IMR-90 (cell line): ENCODE measurements around the gene RPS6KL1. TPM values are rescaled to one million over a fixed set of nuclear protein-coding genes. Genes with fewer than 3 reads are reported as not detected.

Experiments
- ATAC-seq: fragments of 200-7000 bp; cut with Tn5 transposase; 2 replicates; pipeline ENCODE4 v1.9.1; 2020; ENCODE audit warnings: low read depth, mild to moderate bottlenecking, moderate library complexity
- BruUV-seq: library from RNA; stranded (reverse); fragments of 400-500 nt; replicated peaks from 2 replicates; lab custom pipeline; 2021; lab: Mats Ljungman, UMichigan
- CTCF ChIA-PET: fragments of 300-600 bp; formaldehyde crosslinking; extraction: SDS; loops from one replicate; lab custom pipeline; 2021; ENCODE audit warnings: antibody characterized with exemption; lab: Yijun Ruan, JAX
- POLR2A ChIA-PET: fragments of 300-600 bp; sonication (Branson Sonifier 250); formaldehyde crosslinking; loops from one replicate; lab custom pipeline; 2022; ENCODE audit warnings: antibody characterized with exemption; ENCODE audit not compliant: unreplicated experiment; lab: Charles Lee
- DNase-seq: peaks from one replicate; pipeline ENCODE4 v3.0.0; 2013
- H2AFZ ChIP-seq: replicated peaks from 2 replicates; pipeline ENCODE3; 2013; ENCODE audit warnings: low read length, mild to moderate bottlenecking; ENCODE audit not compliant: poor library complexity
- H2AK5ac ChIP-seq: 2 replicates; pipeline ENCODE4 v1.6.1; 2013; ENCODE audit warnings: low read depth, low read length, inconsistent platforms
- H2AK9ac ChIP-seq: replicated peaks from 2 replicates; pipeline ENCODE3; 2013; ENCODE audit warnings: mild to moderate bottlenecking, low read depth, low read length, moderate library complexity; ENCODE audit not compliant: poor library complexity
- H2BK120ac ChIP-seq: 2 replicates; pipeline ENCODE4 v1.6.1; 2013; ENCODE audit warnings: low read depth, low read length, inconsistent platforms
- H2BK15ac ChIP-seq: 3 replicates; pipeline ENCODE4 v1.6.1; 2013; ENCODE audit warnings: low read depth, low read length, inconsistent platforms
- H2BK20ac ChIP-seq: 2 replicates; pipeline ENCODE4 v1.6.1; 2013; ENCODE audit warnings: low read depth, mild to moderate bottlenecking, inconsistent platforms, low read length, moderate library complexity
- H2BK5ac ChIP-seq: 2 replicates; pipeline ENCODE4 v1.6.1; 2013; ENCODE audit warnings: mild to moderate bottlenecking, low read depth, low read length, inconsistent platforms; ENCODE audit not compliant: poor library complexity, severe bottlenecking
- H3K14ac ChIP-seq: replicated peaks from 2 replicates; pipeline ENCODE4 v1.6.1; 2013; ENCODE audit warnings: low read depth, low read length, inconsistent platforms
- H3K18ac ChIP-seq: 2 replicates; pipeline ENCODE4 v1.6.1; 2013; ENCODE audit warnings: low read depth, low read length, control low read depth
- H3K23ac ChIP-seq: 2 replicates; pipeline ENCODE4 v1.6.1; 2013; ENCODE audit warnings: low read depth, low read length, inconsistent platforms
- H3K27ac ChIP-seq: 2 replicates; pipeline ENCODE4 v1.5.1; 2013; ENCODE audit warnings: mild to moderate bottlenecking, control low read depth, low read length; ENCODE audit not compliant: insufficient read depth
- H3K27me3 ChIP-seq: 2 replicates; pipeline ENCODE4 v1.6.1; 2013; ENCODE audit warnings: low read length; ENCODE audit not compliant: control insufficient read depth, insufficient read depth
- H3K36me3 ChIP-seq: 2 replicates; pipeline ENCODE4 v1.6.1; 2013; ENCODE audit warnings: low read length, mixed read lengths; ENCODE audit not compliant: control insufficient read depth, insufficient read depth
- H3K4ac ChIP-seq: 2 replicates; pipeline ENCODE4 v1.6.1; 2013; ENCODE audit warnings: low read depth, low read length, inconsistent platforms
- H3K4me1 ChIP-seq: 2 replicates; pipeline ENCODE4 v1.6.1; 2013; ENCODE audit warnings: low read length, mixed read lengths; ENCODE audit not compliant: control insufficient read depth, insufficient read depth
- H3K4me2 ChIP-seq: 2 replicates; pipeline ENCODE4 v1.6.1; 2013; ENCODE audit warnings: low read depth, mild to moderate bottlenecking, control low read depth, low read length, moderate library complexity
- H3K4me3 ChIP-seq: 2 replicates; pipeline ENCODE4 v1.5.1; 2013; ENCODE audit warnings: low read depth, mild to moderate bottlenecking, control low read depth, low read length, moderate library complexity; ENCODE audit not compliant: insufficient read depth
- H3K56ac ChIP-seq: 2 replicates; pipeline ENCODE4 v1.6.1; 2013; ENCODE audit warnings: low read length, inconsistent platforms; ENCODE audit not compliant: insufficient read depth; ENCODE audit errors: extremely low read depth
- H3K79me1 ChIP-seq, 2 experiments: 2 replicates each; pipeline ENCODE4 v1.6.1; 2013; ENCODE audit warnings: low read length in 2 of 2, inconsistent platforms in 1 of 2, low read depth in 1 of 2
- H3K9ac ChIP-seq: 2 replicates; pipeline ENCODE4 v1.6.1; 2013; ENCODE audit warnings: low read depth, low read length, control low read depth
- H3K9me1 ChIP-seq: 2 replicates; pipeline ENCODE4 v1.6.1; 2013; ENCODE audit warnings: low read length, inconsistent platforms; ENCODE audit not compliant: insufficient read depth
- H3K9me3 ChIP-seq: 2 replicates; pipeline ENCODE4 v1.6.1; 2013; ENCODE audit warnings: low read length; ENCODE audit not compliant: control insufficient read depth, insufficient read depth
- H4K20me1 ChIP-seq: 2 replicates; pipeline ENCODE4 v1.6.1; 2013; ENCODE audit warnings: low read length, inconsistent platforms; ENCODE audit not compliant: insufficient read depth
- H4K5ac ChIP-seq: 2 replicates; pipeline ENCODE4 v1.6.1; 2013; ENCODE audit warnings: mild to moderate bottlenecking, low read depth, low read length, control low read depth
- H4K8ac ChIP-seq, 2 experiments: 2 replicates each; pipeline ENCODE4 v1.6.1; 2013; ENCODE audit warnings: low read depth in 2 of 2, low read length in 2 of 2, control low read depth in 1 of 2, inconsistent platforms in 1 of 2
- H4K91ac ChIP-seq: 2 replicates; pipeline ENCODE4 v1.6.1; 2013; ENCODE audit warnings: low read depth, low read length, inconsistent platforms; ENCODE audit not compliant: insufficient read depth
- BHLHE40 ChIP-seq: fragments of 150-350 bp; IDR thresholded peaks from 2 replicates; pipeline ENCODE4 v1.6.1; 2016; ENCODE audit warnings: mild to moderate bottlenecking, low read depth, low read length
- CEBPB ChIP-seq: IDR thresholded peaks from 2 replicates; pipeline ENCODE4 v1.6.1; 2012; ENCODE audit warnings: low read depth, low read length, improper control_type of control experiment
- MAFK ChIP-seq: IDR thresholded peaks from 2 replicates; pipeline ENCODE4 v1.6.1; 2012; ENCODE audit warnings: low read depth, low read length, improper control_type of control experiment
- MXI1 ChIP-seq: IDR thresholded peaks from 2 replicates; pipeline ENCODE4 v1.6.1; 2012; ENCODE audit warnings: low read depth, mild to moderate bottlenecking, low read length, moderate library complexity, borderline replicate concordance
- NFE2L2 ChIP-seq: fragments of 150-350 bp; IDR thresholded peaks from 2 replicates; pipeline ENCODE4 v1.6.1; 2016; ENCODE audit warnings: low read depth, mild to moderate bottlenecking, low read length
- RAD21 ChIP-seq: IDR thresholded peaks from 2 replicates; pipeline ENCODE4 v1.6.1; 2012; ENCODE audit warnings: low read length, improper control_type of control experiment
- RCOR1 ChIP-seq: IDR thresholded peaks from 2 replicates; pipeline ENCODE4 v1.6.1; 2012; ENCODE audit warnings: mild to moderate bottlenecking, low read length, improper control_type of control experiment; ENCODE audit not compliant: insufficient replicate concordance
- SMC3 ChIP-seq: fragments of 150-350 bp; IDR thresholded peaks from 2 replicates; pipeline ENCODE4 v1.6.1; 2016; ENCODE audit warnings: low read depth, mild to moderate bottlenecking, antibody characterized with exemption, low read length, moderate library complexity
- WGBS, 2 experiments: methylation state at CpG; one replicate each; pipeline versions ENCODE4 v1.1.5 to v1.1.7; 2013; ENCODE audit warnings: missing lambda C conversion rate in 2 of 2; ENCODE audit not compliant: insufficient read length in 1 of 2; ENCODE audit errors: extremely low coverage in 2 of 2; 5-methylcytosine and 5-hydroxymethylcytosine counted together
- dilution Hi-C: fragments of 300-500 bp; cut with HindIII; formaldehyde crosslinking; loops from one replicate; pipeline ENCODE4 v1.14.3; 2018; ENCODE audit warnings: low sequenced_read_pairs; ENCODE audit not compliant: unreplicated experiment
- in situ Hi-C: fragments of 300-500 bp; cut with MboI; formaldehyde crosslinking; loops from 3 replicates; pipeline ENCODE4 v1.14.3; 2019; ENCODE audit warnings: low sequenced_read_pairs, inconsistent platforms, mixed read lengths
- intact Hi-C: fragments of 100-400 bp; cut with micrococcal nuclease; formaldehyde crosslinking; loops from 2 replicates; pipeline ENCODE4 v1.10.0; 2022
- polyA plus RNA-seq, 3 experiments: library from polyadenylated mRNA; depleted of rRNA; stranded (reverse); fragments of >200 nt; gene quantifications; 2 replicates each; pipeline ENCODE4 v1.2.3, GENCODE V29; 2012; ENCODE audit warnings: low replicate concordance in 1 of 3
- total RNA-seq: library from RNA; depleted of rRNA; stranded (reverse); fragments of >200 nt; gene quantifications from 2 replicates; pipeline ENCODE4 v1.2.3, GENCODE V29; 2012
- TF ChIP-seq, protein P1 (sequence below): conservative IDR thresholded peaks from 2 replicates; pipeline ENCODE4 v1.5.1; 2012; ENCODE audit warnings: mild to moderate bottlenecking, low read depth, low read length, improper control_type of control experiment
- TF ChIP-seq, protein P2 (sequence below): fragments of 150-350 bp; IDR thresholded peaks from 2 replicates; pipeline ENCODE4 v1.6.1; 2017; ENCODE audit warnings: mild to moderate bottlenecking, antibody characterized with exemption, low read length, low read depth

Gene RPS6KL1
- total and polyA plus RNA-seq, 2 of the 4 experiments (the other 2 are of a cell fraction): 0.72 to 1.7 TPM

DNA sequence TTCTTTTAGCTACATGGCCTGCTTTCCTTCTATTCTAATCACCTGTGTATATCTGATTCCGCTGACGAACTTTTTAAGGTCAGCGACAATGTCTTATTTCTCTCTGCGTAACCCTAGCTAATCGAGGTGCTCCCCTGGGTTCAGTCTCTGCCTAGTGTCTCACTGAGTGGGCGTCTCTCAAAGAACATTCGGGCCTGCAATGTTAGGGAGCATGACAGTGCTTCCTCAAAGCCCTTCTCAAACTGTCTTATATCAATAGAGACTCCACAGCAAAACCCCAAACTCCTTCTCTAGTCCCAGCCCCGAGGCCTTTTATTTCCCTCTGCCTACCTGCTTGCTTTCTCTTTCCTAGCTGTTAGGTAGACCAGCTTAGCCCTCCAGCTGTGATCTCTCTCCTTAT, 13.7 kb upstream of the RPS6KL1 start:
- Histone ChIP-seq H3K36me3 (no peaks in the 10 kb centered on the region), H4K20me1 (no peaks in the 10 kb centered on the region), H3K9me1 (peaks cover 23% of the 10 kb centered on the region), H3K9ac (no peak overlapping the region), H3K79me1 (no peaks in the 10 kb centered on the region), H2AFZ (no peak overlapping the region), H2BK120ac (no peak overlapping the region), H2BK15ac (no peak overlapping the region), H3K27me3 (no peaks in the 10 kb centered on the region), H3K18ac (no peak overlapping the region), H2BK20ac (no peak overlapping the region), H4K8ac (no peak overlapping the region), H3K27ac (no peak overlapping the region), H3K4me2 (no peak overlapping the region), H3K4me1 (peaks cover 30% of the 10 kb centered on the region), H2AK5ac (no peak overlapping the region), H3K14ac (no peak overlapping the region), H4K91ac (no peak overlapping the region), H3K4ac (no peak overlapping the region), H3K23ac (no peak overlapping the region), H2AK9ac (no peak overlapping the region), H3K9me3 (no peaks in the 10 kb centered on the region), H3K56ac (no peak overlapping the region), H4K5ac (no peak overlapping the region), H3K4me3 (no peak overlapping the region), H2BK5ac (no peak overlapping the region)
- DNase-seq (no peak), ATAC-seq (no peak)
- BruUV-seq: no TSS peak
- in situ Hi-C loops: no loop called here
- intact Hi-C loops: no loop called here
- CTCF ChIA-PET: no interaction called here
- dilution Hi-C loops: no loop called here
- TF ChIP-seq RCOR1 (no peak), CEBPB (no peak), MAFK (no peak), BHLHE40 (no peak), RAD21 (no peak), SMC3 (no peak), MXI1 (no peak), NFE2L2 (no peak)
- TF ChIP-seq, protein P1, sequence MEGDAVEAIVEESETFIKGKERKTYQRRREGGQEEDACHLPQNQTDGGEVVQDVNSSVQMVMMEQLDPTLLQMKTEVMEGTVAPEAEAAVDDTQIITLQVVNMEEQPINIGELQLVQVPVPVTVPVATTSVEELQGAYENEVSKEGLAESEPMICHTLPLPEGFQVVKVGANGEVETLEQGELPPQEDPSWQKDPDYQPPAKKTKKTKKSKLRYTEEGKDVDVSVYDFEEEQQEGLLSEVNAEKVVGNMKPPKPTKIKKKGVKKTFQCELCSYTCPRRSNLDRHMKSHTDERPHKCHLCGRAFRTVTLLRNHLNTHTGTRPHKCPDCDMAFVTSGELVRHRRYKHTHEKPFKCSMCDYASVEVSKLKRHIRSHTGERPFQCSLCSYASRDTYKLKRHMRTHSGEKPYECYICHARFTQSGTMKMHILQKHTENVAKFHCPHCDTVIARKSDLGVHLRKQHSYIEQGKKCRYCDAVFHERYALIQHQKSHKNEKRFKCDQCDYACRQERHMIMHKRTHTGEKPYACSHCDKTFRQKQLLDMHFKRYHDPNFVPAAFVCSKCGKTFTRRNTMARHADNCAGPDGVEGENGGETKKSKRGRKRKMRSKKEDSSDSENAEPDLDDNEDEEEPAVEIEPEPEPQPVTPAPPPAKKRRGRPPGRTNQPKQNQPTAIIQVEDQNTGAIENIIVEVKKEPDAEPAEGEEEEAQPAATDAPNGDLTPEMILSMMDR: no peak
- TF ChIP-seq, protein P2, sequence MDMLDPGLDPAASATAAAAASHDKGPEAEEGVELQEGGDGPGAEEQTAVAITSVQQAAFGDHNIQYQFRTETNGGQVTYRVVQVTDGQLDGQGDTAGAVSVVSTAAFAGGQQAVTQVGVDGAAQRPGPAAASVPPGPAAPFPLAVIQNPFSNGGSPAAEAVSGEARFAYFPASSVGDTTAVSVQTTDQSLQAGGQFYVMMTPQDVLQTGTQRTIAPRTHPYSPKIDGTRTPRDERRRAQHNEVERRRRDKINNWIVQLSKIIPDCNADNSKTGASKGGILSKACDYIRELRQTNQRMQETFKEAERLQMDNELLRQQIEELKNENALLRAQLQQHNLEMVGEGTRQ: no peak
- POLR2A ChIA-PET: no interaction called here
- 88% methylated on average over 7 of the region's 8 CpGs; no CpG with 5 or more reads in 1 of the 2 experiments for WGBS, 2 experiments
